ENCODE results near the gene LRRC75A.

DNA sequence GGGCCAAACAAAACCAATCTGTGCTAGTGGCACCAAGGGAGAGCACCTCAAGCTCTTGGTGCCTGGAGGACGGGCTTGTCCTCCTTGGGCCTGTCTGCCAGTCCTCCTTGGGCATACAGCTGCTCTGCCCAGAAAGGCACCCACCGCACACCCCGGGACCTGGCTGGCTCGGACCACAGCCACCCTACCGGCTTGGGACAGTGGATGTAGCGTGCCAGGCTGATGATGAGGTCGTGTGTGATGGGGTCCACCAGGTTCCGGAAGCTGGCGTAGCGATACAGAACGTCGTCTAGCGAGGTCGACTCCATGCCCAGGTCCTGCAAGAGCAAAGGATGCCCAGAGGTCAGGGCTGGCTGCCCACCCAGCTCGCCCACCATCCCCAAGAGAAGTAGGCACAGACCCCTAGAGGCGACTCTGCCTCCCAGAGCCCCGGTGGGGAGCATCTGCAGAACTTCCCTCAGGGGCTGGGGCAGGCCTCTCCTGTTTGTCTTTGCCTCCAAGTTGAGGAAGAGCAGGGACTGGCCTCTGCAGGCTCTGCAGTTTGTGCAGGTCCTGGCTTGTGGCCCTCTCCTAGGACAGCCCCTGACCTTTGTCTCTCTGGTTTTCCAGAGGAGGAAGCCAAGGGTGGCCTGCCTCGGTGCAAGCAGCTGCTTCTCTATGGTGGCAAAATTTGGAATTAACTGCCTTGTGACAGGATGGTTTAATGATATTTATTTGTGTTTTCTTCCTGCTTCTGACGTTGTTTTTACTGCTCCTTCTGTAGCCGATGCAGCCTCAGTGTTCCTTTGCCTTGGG lies 29.7 kb downstream of the LRRC75A start:
- TF ChIP-seq, protein P1, sequence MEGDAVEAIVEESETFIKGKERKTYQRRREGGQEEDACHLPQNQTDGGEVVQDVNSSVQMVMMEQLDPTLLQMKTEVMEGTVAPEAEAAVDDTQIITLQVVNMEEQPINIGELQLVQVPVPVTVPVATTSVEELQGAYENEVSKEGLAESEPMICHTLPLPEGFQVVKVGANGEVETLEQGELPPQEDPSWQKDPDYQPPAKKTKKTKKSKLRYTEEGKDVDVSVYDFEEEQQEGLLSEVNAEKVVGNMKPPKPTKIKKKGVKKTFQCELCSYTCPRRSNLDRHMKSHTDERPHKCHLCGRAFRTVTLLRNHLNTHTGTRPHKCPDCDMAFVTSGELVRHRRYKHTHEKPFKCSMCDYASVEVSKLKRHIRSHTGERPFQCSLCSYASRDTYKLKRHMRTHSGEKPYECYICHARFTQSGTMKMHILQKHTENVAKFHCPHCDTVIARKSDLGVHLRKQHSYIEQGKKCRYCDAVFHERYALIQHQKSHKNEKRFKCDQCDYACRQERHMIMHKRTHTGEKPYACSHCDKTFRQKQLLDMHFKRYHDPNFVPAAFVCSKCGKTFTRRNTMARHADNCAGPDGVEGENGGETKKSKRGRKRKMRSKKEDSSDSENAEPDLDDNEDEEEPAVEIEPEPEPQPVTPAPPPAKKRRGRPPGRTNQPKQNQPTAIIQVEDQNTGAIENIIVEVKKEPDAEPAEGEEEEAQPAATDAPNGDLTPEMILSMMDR (IDR thresholded peaks at IDR 0.05), result no peak
- TF ChIP-seq SREBF2 (IDR thresholded peaks at IDR 0.05), result no peak
- TF ChIP-seq, protein P2, sequence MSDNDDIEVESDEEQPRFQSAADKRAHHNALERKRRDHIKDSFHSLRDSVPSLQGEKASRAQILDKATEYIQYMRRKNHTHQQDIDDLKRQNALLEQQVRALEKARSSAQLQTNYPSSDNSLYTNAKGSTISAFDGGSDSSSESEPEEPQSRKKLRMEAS (IDR thresholded peaks at IDR 0.05), result no peak
- no peak for TF ChIP-seq KDM1A (IDR thresholded peaks at IDR 0.05; ENCODE audit: low read depth)
- TF ChIP-seq ZC3H11A (IDR thresholded peaks at IDR 0.05), result no peak
- TF ChIP-seq CEBPB (IDR thresholded peaks at IDR 0.05), result no peak
- no peak for TF ChIP-seq RNF2 (IDR thresholded peaks at IDR 0.05; ENCODE audit: borderline replicate concordance, low read depth)

Data from A549 (cell line).